Body of pancreas (tissue), 4 donors: ENCODE data around the gene SCAP.

Experiments used
- POLR2A ChIP-seq, 3 donors: fragments of 450-650 bp; IDR thresholded peaks; one replicate each; pipeline ENCODE4 v1.6.1; 2016; ENCODE audit warnings: antibody characterized with exemption in 3 of 3, mild to moderate bottlenecking in 2 of 3
- TF ChIP-seq, protein P1 (sequence below), 7 experiments: fragments of 450-650 bp in 4 of 7; fragments of 200-600 bp in 3 of 7; sonication (generic) in 3 of 7; IDR thresholded peaks; one replicate each; pipeline ENCODE4 v1.5.1; 2016 to 2019; ENCODE audit warnings: antibody characterized with exemption in 7 of 7

DNA sequence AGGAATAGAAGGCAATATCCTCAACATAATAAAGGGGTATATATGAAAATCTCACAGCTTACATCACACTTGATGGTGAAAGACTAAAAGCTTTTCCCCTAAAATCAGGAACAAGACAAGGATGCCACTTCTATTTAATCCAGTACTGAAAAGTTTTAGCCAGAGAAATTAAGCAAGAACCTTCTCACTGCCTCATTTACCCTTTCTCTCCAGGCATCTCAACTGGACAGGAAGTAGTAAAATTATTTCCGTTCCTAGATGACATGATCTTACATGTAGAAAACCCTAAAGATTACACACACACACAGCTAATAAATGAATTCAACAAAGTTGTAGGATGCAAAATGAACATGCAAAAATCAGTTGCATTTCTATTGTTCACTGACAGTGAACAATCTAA is 11.2 kb downstream of the SCAP start:
- TF ChIP-seq, protein P1, sequence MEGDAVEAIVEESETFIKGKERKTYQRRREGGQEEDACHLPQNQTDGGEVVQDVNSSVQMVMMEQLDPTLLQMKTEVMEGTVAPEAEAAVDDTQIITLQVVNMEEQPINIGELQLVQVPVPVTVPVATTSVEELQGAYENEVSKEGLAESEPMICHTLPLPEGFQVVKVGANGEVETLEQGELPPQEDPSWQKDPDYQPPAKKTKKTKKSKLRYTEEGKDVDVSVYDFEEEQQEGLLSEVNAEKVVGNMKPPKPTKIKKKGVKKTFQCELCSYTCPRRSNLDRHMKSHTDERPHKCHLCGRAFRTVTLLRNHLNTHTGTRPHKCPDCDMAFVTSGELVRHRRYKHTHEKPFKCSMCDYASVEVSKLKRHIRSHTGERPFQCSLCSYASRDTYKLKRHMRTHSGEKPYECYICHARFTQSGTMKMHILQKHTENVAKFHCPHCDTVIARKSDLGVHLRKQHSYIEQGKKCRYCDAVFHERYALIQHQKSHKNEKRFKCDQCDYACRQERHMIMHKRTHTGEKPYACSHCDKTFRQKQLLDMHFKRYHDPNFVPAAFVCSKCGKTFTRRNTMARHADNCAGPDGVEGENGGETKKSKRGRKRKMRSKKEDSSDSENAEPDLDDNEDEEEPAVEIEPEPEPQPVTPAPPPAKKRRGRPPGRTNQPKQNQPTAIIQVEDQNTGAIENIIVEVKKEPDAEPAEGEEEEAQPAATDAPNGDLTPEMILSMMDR (IDR thresholded peaks at IDR 0.05): no peak
- TF ChIP-seq POLR2A (IDR thresholded peaks at IDR 0.05): no peak
